Gastrocnemius medialis (tissue), 4 donors: ENCODE data around the gene ZNF777.

ENCODE experiments used
- CTCF ChIP-seq, 5 experiments: fragments of 450-650 bp in 3 of 5; fragments of 200-600 bp in 2 of 5; sonication (generic) in 2 of 5; IDR thresholded peaks in 4 of 5; conservative IDR thresholded peaks in 1 of 5; 1 replicate in 4 of 5; 2 replicates in 1 of 5; pipeline ENCODE4 v1.5.1; 2016 to 2019; ENCODE audit warnings: antibody characterized with exemption in 5 of 5, mild to moderate bottlenecking in 3 of 5, moderate library complexity in 3 of 5
- POLR2A ChIP-seq, 2 donors: fragments of 450-650 bp; IDR thresholded peaks; one replicate each; pipeline ENCODE4 v1.6.1; 2017; ENCODE audit warnings: antibody characterized with exemption in 2 of 2, mild to moderate bottlenecking in 2 of 2, moderate library complexity in 2 of 2

DNA sequence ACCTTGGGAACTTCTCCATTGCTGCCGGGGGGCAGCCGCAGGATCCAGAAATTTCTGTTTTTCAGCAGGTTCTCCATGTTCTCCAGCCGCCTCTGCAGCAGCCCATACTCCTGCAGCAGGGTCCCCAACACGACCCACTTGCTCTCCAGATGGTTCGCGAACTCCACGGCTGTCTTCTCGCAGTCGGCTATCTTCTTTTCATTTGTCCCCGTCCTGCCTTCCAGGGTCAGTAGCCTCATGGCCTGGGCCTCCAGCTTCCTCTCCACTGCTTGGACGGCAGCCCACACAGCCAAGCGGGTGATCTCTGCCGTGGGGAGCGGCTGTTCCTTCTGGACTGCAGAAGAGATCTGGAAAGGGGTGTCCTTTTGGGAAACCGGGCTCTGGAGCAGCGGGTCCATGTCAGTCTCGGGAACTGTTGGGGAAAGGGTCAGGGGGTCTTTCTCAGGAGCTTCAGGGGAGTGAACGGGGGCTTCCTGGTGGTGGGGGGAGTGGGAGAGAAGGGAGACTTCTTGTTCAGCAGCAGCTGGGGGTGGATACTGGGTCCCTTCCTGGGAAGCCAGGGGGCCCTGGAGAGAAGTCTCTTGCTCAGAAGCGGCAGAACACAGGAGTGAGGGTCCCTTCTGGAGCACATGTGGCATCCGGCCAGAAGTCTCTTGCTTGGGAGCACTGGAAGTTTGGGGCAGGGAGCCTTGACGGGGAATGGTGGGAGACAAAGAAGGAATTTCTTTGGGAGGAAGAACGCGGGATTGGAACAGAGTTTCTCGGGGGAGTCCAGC is 5.5 kb downstream of the ZNF777 start:
- no peak for TF ChIP-seq CTCF (IDR thresholded peaks at IDR 0.05 in 4 of 5, conservative IDR thresholded peaks at IDR 0.05 in 1 of 5)
- no peak for TF ChIP-seq POLR2A (IDR thresholded peaks at IDR 0.05)
